ENCODE measurements around the gene SEMA4C.

- TF ChIP-seq CTCF (conservative IDR thresholded peaks at IDR 0.05) (no peak), ZFX (IDR thresholded peaks at IDR 0.05) (no peak)
Measured at GRCh38 chr2:96842600-96842999, 27.3 kb downstream of the SEMA4C start.

All from C4-2B (cell line).